Cardiac muscle cell (in vitro differentiated cells and primary cell): ENCODE results near the gene WAS. TPM values are rescaled to one million over a fixed set of nuclear protein-coding genes. Genes with fewer than 3 reads are reported as not detected.

ENCODE experiments used
- DNase-seq, 2 donors: peaks; one replicate each; pipeline versions ENCODE4 v3.0.0 to v3.0.0-alpha.2; 2010 to 2017; ENCODE audit warnings: low read depth in 1 of 2, low spot score in 1 of 2
- H3K27ac ChIP-seq: fragments of 200-600 bp; sonication (generic); 2 replicates; pipeline ENCODE4 v1.5.1; 2016
- H3K27me3 ChIP-seq: fragments of 200-600 bp; sonication (generic); 2 replicates; pipeline ENCODE4 v1.6.0; 2016; ENCODE audit warnings: control low read depth
- H3K36me3 ChIP-seq: fragments of 200-600 bp; sonication (generic); 2 replicates; pipeline ENCODE4 v1.5.1; 2016; ENCODE audit warnings: control low read depth
- H3K4me1 ChIP-seq: fragments of 200-600 bp; sonication (generic); 2 replicates; pipeline ENCODE4 v1.8.1; 2017; ENCODE audit warnings: low read depth, mild to moderate bottlenecking, mixed run types
- H3K4me3 ChIP-seq: fragments of 200-600 bp; sonication (generic); 2 replicates; pipeline ENCODE4 v1.5.1; 2016; ENCODE audit warnings: mild to moderate bottlenecking
- H3K9me3 ChIP-seq: fragments of 200-600 bp; sonication (generic); 2 replicates; pipeline ENCODE4 v1.5.1; 2017; ENCODE audit warnings: low read depth, mild to moderate bottlenecking, control low read depth
- CTCF ChIP-seq: IDR thresholded peaks from 2 replicates; pipeline ENCODE4 v1.5.1; 2012; ENCODE audit warnings: low read depth, mild to moderate bottlenecking, low read length
- polyA plus RNA-seq: library from polyadenylated mRNA; unstranded; fragments of >200 nt; fragmentation: Nextera tagmentation; extraction: Ambion mirVana; gene quantifications from 2 replicates; pipeline ENCODE4 v1.2.1, GENCODE V29; 2016
- total RNA-seq: library from RNA; depleted of rRNA; stranded (reverse); fragments of >200 nt; gene quantifications from 2 replicates; pipeline ENCODE4 v1.2.3, GENCODE V29; 2016

WAS gene
- total and polyA plus RNA-seq, 2 experiments from 2014 or later = 1.7 to 1.9 TPM

- Histone ChIP-seq H3K27me3 (no peaks in the 10 kb centered on the region), H3K4me3 (no peak overlapping the region), H3K4me1 (no peaks in the 10 kb centered on the region), H3K27ac (no peak overlapping the region), H3K36me3 (no peaks in the 10 kb centered on the region), H3K9me3 (no peaks in the 10 kb centered on the region)
- TF ChIP-seq CTCF = no peak
- no peak for DNase-seq
Measured at GRCh38 chrX:48694776-48695533, 11.4 kb downstream of the WAS start.

GRCh38 chrX:48695534-48695896, 11.9 kb downstream of the WAS start:
- Histone ChIP-seq H3K27me3 (no peaks in the 10 kb centered on the region), H3K9me3 (no peaks in the 10 kb centered on the region), H3K27ac (peak overlapping the region; percentile 62), H3K4me1 (no peaks in the 10 kb centered on the region), H3K4me3 (peak overlapping the region; percentile 67), H3K36me3 (no peaks in the 10 kb centered on the region)
- no peak for DNase-seq
- no peak for TF ChIP-seq CTCF

- H3K4me3 ChIP-seq = peak overlapping the region; percentile 67
- H3K9me3 ChIP-seq = no peaks in the 10 kb centered on the region
- no peaks in the 10 kb centered on the region for H3K27me3 ChIP-seq
- peak overlapping the region; percentile 62 for H3K27ac ChIP-seq
- no peaks in the 10 kb centered on the region for H3K36me3 ChIP-seq
- no peak for TF ChIP-seq CTCF
- no peaks in the 10 kb centered on the region for H3K4me1 ChIP-seq
- no peak for DNase-seq
Measured at GRCh38 chrX:48695925-48696300, 12.3 kb downstream of the WAS start.

- peak within 1 kb of the TSS; percentile 89 for H3K27ac ChIP-seq
- no peaks in the 10 kb centered on the region for H3K9me3 ChIP-seq
- no peaks in the 10 kb centered on the region for H3K4me1 ChIP-seq
- no peaks in the 10 kb centered on the region for H3K36me3 ChIP-seq
- H3K27me3 ChIP-seq = no peaks in the 10 kb centered on the region
- DNase-seq = peak; percentile 91
- peak within 1 kb of the TSS; percentile 67 for H3K4me3 ChIP-seq
- TF ChIP-seq CTCF = no peak
Measured at GRCh38 chrX:48696301-48696908, 12.8 kb downstream of the WAS start, which contains the start of gene SUV39H1. Gene SUV39H1, plus strand, starts transcription at chrX:48696734. Its CDS starts 51 bp downstream, at chrX:48696785.

GRCh38 chrX:48696909-48697727, 13.5 kb downstream of the WAS start:
- Histone ChIP-seq H3K4me3 (peak overlapping the region; percentile 67), H3K27me3 (no peaks in the 10 kb centered on the region), H3K4me1 (no peaks in the 10 kb centered on the region), H3K9me3 (no peaks in the 10 kb centered on the region), H3K36me3 (no peaks in the 10 kb centered on the region), H3K27ac (peak overlapping the region; percentile 89)
- TF ChIP-seq CTCF = no peak
- DNase-seq = peak in 1 of 2 donors; percentile 12
